HCT116 (cell line): ENCODE data around the gene DLG2. TPM values are rescaled to one million over a fixed set of nuclear protein-coding genes. Genes with fewer than 3 reads are reported as not detected.

ENCODE experiments used
- ATAC-seq: fragments of 200-7000 bp; cut with Tn5 transposase; 2 replicates; pipeline ENCODE4 v1.9.1; 2020; ENCODE audit warnings: mild to moderate bottlenecking, moderate library complexity
- BruUV-seq: library from RNA; stranded (reverse); fragments of 400-500 nt; replicated peaks from 2 replicates; lab custom pipeline; 2021; lab: Mats Ljungman, UMichigan
- CTCF ChIA-PET: fragments of 300-600 bp; sonication (Branson Sonifier 250); formaldehyde crosslinking; loops from one replicate; lab custom pipeline; 2021; ENCODE audit warnings: antibody characterized with exemption; lab: Charles Lee
- POLR2A ChIA-PET: fragments of 300-600, 350-600 bp; sonication (Branson Sonifier 250); formaldehyde crosslinking; loops from one replicate; lab custom pipeline; 2021; ENCODE audit warnings: antibody characterized with exemption; lab: Charles Lee
- RAD21 ChIA-PET, 2 experiments: fragments of 300-600 bp; sonication (Branson Sonifier 250); formaldehyde crosslinking; loops; one replicate each; lab custom pipeline; 2023; ENCODE audit warnings: low total read pairs in 2 of 2; ENCODE audit not compliant: uncharacterized antibody in 2 of 2, unreplicated experiment in 2 of 2, low non-redundant PET in 1 of 2; lab: Charles Lee
- DNase-seq: peaks from one replicate; pipeline ENCODE4 v3.0.0-alpha.2; 2010; ENCODE audit warnings: low read depth, low spot score
- H2AFZ ChIP-seq: fragments of 200-600 bp; shearing (Covaris generic), sonication (generic); 2 replicates; pipeline ENCODE4 v1.6.1; 2017; ENCODE audit warnings: low read depth, mixed run types, mixed read lengths, antibody characterized with exemption, low read length; ENCODE audit not compliant: poor library complexity, severe bottlenecking
- H3K27ac ChIP-seq: 2 replicates; pipeline ENCODE4 v1.5.1; 2012; ENCODE audit warnings: low read depth, low read length
- H3K27me3 ChIP-seq: fragments of 200-600 bp; sonication (generic); 2 replicates; pipeline ENCODE4 v1.6.1; 2016; ENCODE audit warnings: mixed run types, low read length, mixed read lengths; ENCODE audit not compliant: insufficient read depth
- H3K36me3 ChIP-seq, 2 experiments: fragments of 200-500 bp in 1 of 2; fragments of 200-600 bp in 1 of 2; sonication (Bioruptor generic) in 1 of 2; sonication (generic) in 1 of 2; 2 replicates each; pipeline versions ENCODE4 v1.5.1 to v1.6.1; 2014 to 2016; ENCODE audit warnings: low read length in 2 of 2, inconsistent platforms in 1 of 2, mixed read lengths in 1 of 2, mixed run types in 1 of 2; ENCODE audit not compliant: insufficient read depth in 2 of 2, control insufficient read depth in 1 of 2
- H3K4me1 ChIP-seq, 2 experiments: fragments of 200-600 bp in 1 of 2; sonication (generic) in 1 of 2; 2 replicates each; pipeline versions ENCODE4 v1.5.1 to v1.6.1; 2012 to 2017; ENCODE audit warnings: low read length in 2 of 2, inconsistent platforms in 1 of 2, mild to moderate bottlenecking in 1 of 2, mixed read lengths in 1 of 2, mixed run types in 1 of 2, moderate library complexity in 1 of 2; ENCODE audit not compliant: insufficient read depth in 2 of 2, control insufficient read depth in 1 of 2
- H3K4me2 ChIP-seq: fragments of 200-600 bp; sonication (generic); 2 replicates; pipeline ENCODE4 v1.6.1; 2017; ENCODE audit warnings: mixed run types, low read length, mixed read lengths
- H3K4me3 ChIP-seq, 2 experiments: fragments of 200-600 bp in 1 of 2; sonication (generic) in 1 of 2; replicated peaks in 1 of 2; 2 replicates each; pipeline ENCODE4 v1.5.1; 2011 to 2016; ENCODE audit warnings: low read length in 2 of 2, control low read depth in 1 of 2, low read depth in 1 of 2, mild to moderate bottlenecking in 1 of 2, mixed read lengths in 1 of 2, mixed run types in 1 of 2
- H3K79me2 ChIP-seq: fragments of 200-600 bp; sonication (generic); 2 replicates; pipeline ENCODE4 v1.6.1; 2017; ENCODE audit warnings: mild to moderate bottlenecking, mixed run types, low read length, moderate library complexity, mixed read lengths; ENCODE audit not compliant: insufficient read depth
- H3K9ac ChIP-seq: fragments of 200-600 bp; sonication (generic); 2 replicates; pipeline ENCODE4 v1.6.1; 2016; ENCODE audit warnings: low read length, mixed read lengths
- H3K9me2 ChIP-seq: fragments of 200-600 bp; sonication (generic), shearing (Covaris generic); 2 replicates; pipeline ENCODE4 v1.6.1; 2017; ENCODE audit warnings: mixed run types, mild to moderate bottlenecking, moderate library complexity; ENCODE audit not compliant: insufficient read depth
- H3K9me3 ChIP-seq, 2 experiments: fragments of 200-500 bp in 1 of 2; fragments of 200-600 bp in 1 of 2; sonication (Bioruptor generic) in 1 of 2; sonication (generic) in 1 of 2; 2 replicates each; pipeline ENCODE4 v1.6.1; 2014 to 2017; ENCODE audit warnings: low read length in 2 of 2, mixed read lengths in 2 of 2, inconsistent platforms in 1 of 2, low read depth in 1 of 2, mild to moderate bottlenecking in 1 of 2, mixed run types in 1 of 2, moderate library complexity in 1 of 2; ENCODE audit not compliant: control insufficient read depth in 1 of 2, insufficient read depth in 1 of 2
- H4K20me1 ChIP-seq: fragments of 200-600 bp; sonication (generic), shearing (Covaris generic); 2 replicates; pipeline ENCODE4 v1.6.1; 2017; ENCODE audit warnings: mixed run types, mild to moderate bottlenecking, moderate library complexity; ENCODE audit not compliant: insufficient read depth
- CEBPB ChIP-seq: IDR thresholded peaks from 2 replicates; pipeline ENCODE4 v1.6.1; 2012; ENCODE audit warnings: low read depth
- EGR1 ChIP-seq: IDR thresholded peaks from 2 replicates; pipeline ENCODE4 v1.6.1; 2012; ENCODE audit warnings: low read depth
- ELF1 ChIP-seq: IDR thresholded peaks from 2 replicates; pipeline ENCODE4 v1.6.1; 2012; ENCODE audit warnings: low read depth, borderline replicate concordance
- EZH2 ChIP-seq: fragments of 200-600 bp; sonication (generic); IDR thresholded peaks from 2 replicates; pipeline ENCODE4 v1.6.1; 2017; ENCODE audit warnings: antibody characterized with exemption, mixed run types
- EZH2phosphoT487 ChIP-seq: fragments of 200-600 bp; IDR thresholded peaks from 2 replicates; pipeline ENCODE4 v1.6.1; 2018; ENCODE audit warnings: antibody characterized with exemption, borderline replicate concordance
- JUND ChIP-seq: IDR thresholded peaks from 2 replicates; pipeline ENCODE4 v1.6.1; 2012
- MAX ChIP-seq: IDR thresholded peaks from 2 replicates; pipeline ENCODE4 v1.6.1; 2012
- POLR2A ChIP-seq: IDR thresholded peaks from 2 replicates; pipeline ENCODE4 v1.7.0; 2011; ENCODE audit warnings: borderline replicate concordance; ENCODE audit not compliant: insufficient read depth, insufficient read length; ENCODE audit errors: extremely low read depth
- RAD21 ChIP-seq: IDR thresholded peaks from 2 replicates; pipeline ENCODE4 v1.6.1; 2012; ENCODE audit warnings: low read depth, mild to moderate bottlenecking
- REST ChIP-seq: IDR thresholded peaks from 2 replicates; pipeline ENCODE4 v1.6.1; 2012; ENCODE audit warnings: low read depth
- SIN3A ChIP-seq: IDR thresholded peaks from 2 replicates; pipeline ENCODE4 v1.6.1; 2012; ENCODE audit warnings: low read depth
- SP1 ChIP-seq: IDR thresholded peaks from 2 replicates; pipeline ENCODE4 v1.6.1; 2012; ENCODE audit warnings: low read depth
- TCF7L2 ChIP-seq: IDR thresholded peaks from 2 replicates; pipeline ENCODE4 v1.7.0; 2011; ENCODE audit warnings: borderline replicate concordance, inconsistent platforms; ENCODE audit not compliant: insufficient read depth, insufficient read length; ENCODE audit errors: extremely low read depth
- YY1 ChIP-seq: IDR thresholded peaks from 2 replicates; pipeline ENCODE4 v1.6.1; 2011; ENCODE audit warnings: low read length, low read depth, moderate library complexity, mild to moderate bottlenecking; ENCODE audit not compliant: insufficient replicate concordance; ENCODE audit errors: extremely low read depth
- ZBTB33 ChIP-seq: IDR thresholded peaks from 2 replicates; pipeline ENCODE4 v1.6.1; 2011; ENCODE audit warnings: mild to moderate bottlenecking, low read length, moderate library complexity; ENCODE audit not compliant: insufficient replicate concordance; ENCODE audit errors: extremely low read depth
- ZFX ChIP-seq: fragments of 450-650 bp; IDR thresholded peaks from 2 replicates; pipeline ENCODE4 v1.6.1; 2017
- ZNF274 ChIP-seq: fragments of 200-500 bp; sonication (Bioruptor generic); IDR thresholded peaks from 2 replicates; pipeline ENCODE4 v1.6.1; 2014; ENCODE audit warnings: mild to moderate bottlenecking, low read depth, low read length, inconsistent platforms
- intact Hi-C: fragments of 100-400 bp; cut with micrococcal nuclease; formaldehyde crosslinking; loops from 2 replicates; pipeline ENCODE4 v1.10.0; 2022
- total RNA-seq: library from RNA; stranded (reverse); gene quantifications from one replicate; pipeline ENCODE4 v1.2.1, GENCODE V29; 2021; ENCODE audit not compliant: unreplicated experiment

Gene DLG2
- total RNA-seq, 1 experiment from 2014 or later = 2.4 TPM

- H3K4me3 ChIP-seq = no peak overlapping the region
- H3K36me3 ChIP-seq = no peaks in the 10 kb centered on the region
- intact Hi-C loops = no loop called here
- no peak for ATAC-seq
- no peaks in the 10 kb centered on the region for H3K9me3 ChIP-seq
- TF ChIP-seq SP1 (no peak), MAX (no peak), ELF1 (no peak), ZFX (no peak), YY1 (no peak), CEBPB (no peak), RAD21 (no peak), EZH2phosphoT487 (no peak), REST (no peak), POLR2A (no peak), SIN3A (no peak), EZH2 (no peak), TCF7L2 (no peak), JUND (no peak), EGR1 (no peak), ZNF274 (no peak), ZBTB33 (no peak)
- no peak overlapping the region for H3K4me2 ChIP-seq
- RAD21 ChIA-PET = no interaction called here
- H3K9ac ChIP-seq = no peak overlapping the region
- H4K20me1 ChIP-seq = no peaks in the 10 kb centered on the region
- BruUV-seq = no TSS peak
- CTCF ChIA-PET = no interaction called here
- H3K27me3 ChIP-seq = no peaks in the 10 kb centered on the region
- DNase-seq = no peak
- no peak overlapping the region for H2AFZ ChIP-seq
- no peak overlapping the region for H3K27ac ChIP-seq
- H3K9me2 ChIP-seq = no peaks in the 10 kb centered on the region
- H3K79me2 ChIP-seq = no peaks in the 10 kb centered on the region
- H3K4me1 ChIP-seq = no peaks in the 10 kb centered on the region
- POLR2A ChIA-PET = no interaction called here
Measured at GRCh38 chr11:83972536-83972935, 1654.6 kb downstream of the DLG2 start.
